Measurements from ENCODE around the gene CHST7.
"Not testable (repeated sequence)": the region's sequence is repeated elsewhere in the genome, so short reads cannot be mapped to it uniquely, and the experiment has no call there.

CHST7 gene, protein sequence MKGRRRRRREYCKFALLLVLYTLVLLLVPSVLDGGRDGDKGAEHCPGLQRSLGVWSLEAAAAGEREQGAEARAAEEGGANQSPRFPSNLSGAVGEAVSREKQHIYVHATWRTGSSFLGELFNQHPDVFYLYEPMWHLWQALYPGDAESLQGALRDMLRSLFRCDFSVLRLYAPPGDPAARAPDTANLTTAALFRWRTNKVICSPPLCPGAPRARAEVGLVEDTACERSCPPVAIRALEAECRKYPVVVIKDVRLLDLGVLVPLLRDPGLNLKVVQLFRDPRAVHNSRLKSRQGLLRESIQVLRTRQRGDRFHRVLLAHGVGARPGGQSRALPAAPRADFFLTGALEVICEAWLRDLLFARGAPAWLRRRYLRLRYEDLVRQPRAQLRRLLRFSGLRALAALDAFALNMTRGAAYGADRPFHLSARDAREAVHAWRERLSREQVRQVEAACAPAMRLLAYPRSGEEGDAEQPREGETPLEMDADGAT

GRCh38 chrX:46573331-46573891, at the start of gene CHST7:
Gene CHST7 (plus strand): TSS chrX:46573765. CDS start chrX:46573932, 167 bp downstream.
- no peak within 1 kb of the TSS for H3K4me3 ChIP-seq (IDR thresholded peaks at IDR 0.05; ENCODE audit: insufficient read depth, low read depth, low read length)
- H4K20me1 ChIP-seq (ENCODE audit: insufficient read depth) = no peaks in the 10 kb centered on the region
- H3K4me2 ChIP-seq = peak within 1 kb of the TSS; percentile 66
- H3K36me3 ChIP-seq (ENCODE audit: insufficient read depth) = no peaks in the 10 kb centered on the region
- H3K79me2 ChIP-seq (ENCODE audit: insufficient read depth, low read depth) = no peaks in the 10 kb centered on the region
- H3K4me1 ChIP-seq (ENCODE audit: low read depth, poor library complexity, severe bottlenecking) = peaks cover 24% of the 10 kb centered on the region
- no peaks in the 10 kb centered on the region for H3K27me3 ChIP-seq (ENCODE audit: insufficient read depth, low read depth)
- H2AFZ ChIP-seq (ENCODE audit: low read depth) = peak within 1 kb of the TSS; percentile 83
- 0 out of 2 replicates have a peak, but pooled peaks have one; percentile 13 for TF ChIP-seq CTCF (conservative IDR thresholded peaks at IDR 0.05; ENCODE audit: low read depth, low read length)
- peak within 1 kb of the TSS; percentile 46 for H3K9ac ChIP-seq
- H3K27ac ChIP-seq = peak within 1 kb of the TSS; percentile 67

GRCh38 chrX:46528640-46529039, 44.9 kb upstream of the CHST7 start:
- H3K4me1 ChIP-seq (ENCODE audit: low read depth, poor library complexity, severe bottlenecking); H3K36me3 ChIP-seq (ENCODE audit: insufficient read depth); H3K79me2 ChIP-seq (ENCODE audit: insufficient read depth, low read depth); H2AFZ ChIP-seq (ENCODE audit: low read depth); H3K4me3 ChIP-seq (IDR thresholded peaks at IDR 0.05; ENCODE audit: insufficient read depth, low read depth, low read length); H4K20me1 ChIP-seq (ENCODE audit: insufficient read depth); H3K9ac ChIP-seq; H3K4me2 ChIP-seq; H3K27me3 ChIP-seq (ENCODE audit: insufficient read depth, low read depth); H3K27ac ChIP-seq: not testable (repeated sequence)

DNA sequence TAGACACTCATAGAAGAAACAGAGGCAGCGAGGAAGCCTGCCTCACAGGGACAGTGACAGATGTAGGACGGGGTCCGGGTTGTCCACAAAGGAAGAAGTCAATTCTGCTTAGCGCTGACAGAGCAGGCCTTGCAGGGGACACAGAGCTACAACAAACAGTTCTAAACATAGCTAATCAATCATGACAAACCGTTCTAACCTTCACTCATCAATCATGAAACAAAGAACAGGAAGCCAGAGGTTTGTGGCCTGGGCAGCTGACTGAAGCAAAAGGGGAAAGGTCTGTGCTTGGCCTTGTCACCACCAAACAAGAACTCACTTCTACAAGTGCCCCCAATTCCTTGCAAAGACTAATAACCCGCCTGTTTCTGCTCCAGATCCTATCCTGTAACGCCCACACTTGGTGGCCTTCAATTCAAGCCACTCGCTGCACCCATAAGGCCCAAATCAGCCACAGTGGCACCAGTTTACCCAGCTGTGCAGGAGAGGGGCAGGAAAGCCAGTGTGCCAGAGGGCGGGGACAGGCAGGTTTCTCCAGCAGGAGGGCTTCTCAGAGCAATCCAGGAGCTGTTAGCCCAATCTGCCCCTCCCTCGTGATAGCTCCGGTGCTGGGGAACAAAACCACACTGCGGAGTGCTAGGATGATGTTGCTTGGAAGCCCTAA, 43.7 kb upstream of the CHST7 start:
- H4K20me1 ChIP-seq (ENCODE audit: insufficient read depth); H3K27ac ChIP-seq; H3K4me2 ChIP-seq; H2AFZ ChIP-seq (ENCODE audit: low read depth); H3K27me3 ChIP-seq (ENCODE audit: insufficient read depth, low read depth); H3K79me2 ChIP-seq (ENCODE audit: insufficient read depth, low read depth); H3K4me3 ChIP-seq (IDR thresholded peaks at IDR 0.05; ENCODE audit: insufficient read depth, low read depth, low read length); H3K9ac ChIP-seq; H3K4me1 ChIP-seq (ENCODE audit: low read depth, poor library complexity, severe bottlenecking); H3K36me3 ChIP-seq (ENCODE audit: insufficient read depth): not testable (repeated sequence)

DNA sequence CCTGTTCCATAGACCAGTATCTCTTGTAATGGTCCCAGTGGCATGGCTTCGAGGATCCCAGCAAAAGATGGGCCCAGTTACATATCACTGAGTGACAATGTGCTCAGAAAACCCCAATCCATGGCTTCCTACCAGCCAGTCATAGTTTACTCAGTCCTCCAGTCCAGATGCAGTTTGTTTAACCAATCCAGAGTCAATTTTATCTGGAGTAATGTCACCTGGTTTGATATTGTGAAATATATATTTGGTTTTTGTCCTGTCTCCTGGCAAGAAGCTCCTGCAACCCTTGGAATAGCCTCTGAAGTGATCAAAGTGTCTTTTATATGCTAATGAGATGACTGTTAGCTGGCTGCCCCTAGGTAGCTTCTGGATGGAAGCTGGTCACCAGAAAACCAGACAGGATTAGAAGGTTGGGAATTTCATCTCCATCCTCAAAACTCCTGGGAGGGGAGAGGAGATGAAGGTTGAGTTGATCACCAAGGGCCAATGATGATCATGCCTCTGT, 43.1 kb upstream of the CHST7 start:
- H2AFZ ChIP-seq (ENCODE audit: low read depth); H4K20me1 ChIP-seq (ENCODE audit: insufficient read depth); H3K27me3 ChIP-seq (ENCODE audit: insufficient read depth, low read depth); H3K4me1 ChIP-seq (ENCODE audit: low read depth, poor library complexity, severe bottlenecking); H3K79me2 ChIP-seq (ENCODE audit: insufficient read depth, low read depth); H3K4me2 ChIP-seq; H3K27ac ChIP-seq; H3K4me3 ChIP-seq (IDR thresholded peaks at IDR 0.05; ENCODE audit: insufficient read depth, low read depth, low read length); H3K9ac ChIP-seq; H3K36me3 ChIP-seq (ENCODE audit: insufficient read depth): not testable (repeated sequence)

DNA sequence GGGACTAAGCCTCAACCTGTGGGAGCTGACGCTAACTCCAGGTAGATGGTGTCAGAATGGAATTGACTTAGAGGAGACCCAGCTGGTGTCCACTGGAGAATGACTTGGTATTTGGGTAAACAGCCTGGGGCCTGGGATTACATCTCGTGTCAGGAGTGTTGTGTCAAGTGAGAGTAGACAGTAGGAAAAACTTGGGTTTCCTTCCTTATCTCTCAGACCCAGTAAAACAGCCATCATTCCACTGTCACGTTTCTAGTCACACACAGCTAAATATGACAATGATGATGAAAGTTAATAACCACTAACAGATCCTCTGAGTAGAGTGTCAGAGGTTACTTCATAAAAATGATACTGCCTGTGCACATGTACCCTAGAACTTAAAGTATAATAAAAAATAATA, 42.1 kb upstream of the CHST7 start:
- no peaks in the 10 kb centered on the region for H3K36me3 ChIP-seq (ENCODE audit: insufficient read depth)
- no peaks in the 10 kb centered on the region for H3K79me2 ChIP-seq (ENCODE audit: insufficient read depth, low read depth)
- no peak overlapping the region for H3K4me2 ChIP-seq
- no peak overlapping the region for H3K9ac ChIP-seq
- H2AFZ ChIP-seq (ENCODE audit: low read depth) = no peak overlapping the region
- H3K4me3 ChIP-seq (IDR thresholded peaks at IDR 0.05; ENCODE audit: insufficient read depth, low read depth, low read length) = no peak overlapping the region
- no peaks in the 10 kb centered on the region for H4K20me1 ChIP-seq (ENCODE audit: insufficient read depth)
- no peaks in the 10 kb centered on the region for H3K4me1 ChIP-seq (ENCODE audit: low read depth, poor library complexity, severe bottlenecking)
- no peak overlapping the region for H3K27ac ChIP-seq
- H3K27me3 ChIP-seq (ENCODE audit: insufficient read depth, low read depth) = no peaks in the 10 kb centered on the region
- no peak for TF ChIP-seq CTCF (conservative IDR thresholded peaks at IDR 0.05; ENCODE audit: low read depth, low read length)
